OCI-LY7 (cell line): ENCODE data around the gene PDSS1.

Experiments used
- CTCF ChIP-seq: fragments of 200-600 bp; sonication (generic); conservative IDR thresholded peaks from 2 replicates; pipeline ENCODE4 v1.5.1; 2014; ENCODE audit warnings: mild to moderate bottlenecking, antibody characterized with exemption, low read length, moderate library complexity, mixed read lengths
- EZH2phosphoT487 ChIP-seq: fragments of 200-600 bp; sonication (generic); IDR thresholded peaks from 2 replicates; pipeline ENCODE4 v1.6.1; 2018; ENCODE audit warnings: low read depth, borderline replicate concordance, mild to moderate bottlenecking, mixed run types, antibody characterized with exemption, low read length, moderate library complexity, mixed read lengths

DNA sequence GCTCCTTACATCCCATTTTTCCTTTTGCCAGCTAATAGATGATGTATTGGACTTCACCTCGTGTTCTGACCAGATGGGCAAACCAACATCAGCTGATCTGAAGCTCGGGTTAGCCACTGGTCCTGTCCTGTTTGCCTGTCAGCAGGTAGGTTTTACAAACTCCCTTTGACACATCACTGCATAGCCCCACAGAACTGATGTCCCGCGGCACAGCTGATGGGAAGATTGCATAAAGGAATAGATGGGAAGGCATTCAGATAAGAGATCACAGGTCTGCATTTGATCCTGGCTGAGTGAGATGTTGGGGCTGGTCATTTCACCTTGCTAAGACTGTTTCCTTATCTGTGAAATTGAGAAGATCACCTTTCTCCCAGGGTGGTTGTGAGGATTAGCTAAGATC, 37.9 kb downstream of the PDSS1 start:
- TF ChIP-seq CTCF: no peak
- TF ChIP-seq EZH2phosphoT487: no peak
